T-helper 2 cell treated with Interferon-gamma antibody and Interleukin-4, amounts not matched to agents 5 μg/mL and 100 μg/mL, for 36 hours (primary cell): ENCODE results near the gene STK40.

Experiments
- DNase-seq: peaks from one replicate; pipeline ENCODE4 v3.0.0; 2021; ENCODE audit warnings: low spot score
- H3K27ac Mint-ChIP-seq: one replicate; pipeline ENCODE4 v1.8.0; 2021; ENCODE audit warnings: mild to moderate bottlenecking, mixed read lengths
- H3K27me3 Mint-ChIP-seq: one replicate; pipeline ENCODE4 v1.8.0; 2021; ENCODE audit warnings: low read depth, mixed read lengths
- H3K36me3 Mint-ChIP-seq: one replicate; pipeline ENCODE4 v1.8.0; 2021; ENCODE audit warnings: low read depth, mixed read lengths
- H3K4me1 Mint-ChIP-seq: one replicate; pipeline ENCODE4 v1.8.0; 2021; ENCODE audit warnings: low read depth, mixed read lengths
- H3K4me3 Mint-ChIP-seq: one replicate; pipeline ENCODE4 v1.8.0; 2022; ENCODE audit warnings: mild to moderate bottlenecking, moderate library complexity, mixed read lengths
- H3K9me3 Mint-ChIP-seq: one replicate; pipeline ENCODE4 v1.8.0; 2021; ENCODE audit warnings: mixed read lengths

STK40 gene

DNA sequence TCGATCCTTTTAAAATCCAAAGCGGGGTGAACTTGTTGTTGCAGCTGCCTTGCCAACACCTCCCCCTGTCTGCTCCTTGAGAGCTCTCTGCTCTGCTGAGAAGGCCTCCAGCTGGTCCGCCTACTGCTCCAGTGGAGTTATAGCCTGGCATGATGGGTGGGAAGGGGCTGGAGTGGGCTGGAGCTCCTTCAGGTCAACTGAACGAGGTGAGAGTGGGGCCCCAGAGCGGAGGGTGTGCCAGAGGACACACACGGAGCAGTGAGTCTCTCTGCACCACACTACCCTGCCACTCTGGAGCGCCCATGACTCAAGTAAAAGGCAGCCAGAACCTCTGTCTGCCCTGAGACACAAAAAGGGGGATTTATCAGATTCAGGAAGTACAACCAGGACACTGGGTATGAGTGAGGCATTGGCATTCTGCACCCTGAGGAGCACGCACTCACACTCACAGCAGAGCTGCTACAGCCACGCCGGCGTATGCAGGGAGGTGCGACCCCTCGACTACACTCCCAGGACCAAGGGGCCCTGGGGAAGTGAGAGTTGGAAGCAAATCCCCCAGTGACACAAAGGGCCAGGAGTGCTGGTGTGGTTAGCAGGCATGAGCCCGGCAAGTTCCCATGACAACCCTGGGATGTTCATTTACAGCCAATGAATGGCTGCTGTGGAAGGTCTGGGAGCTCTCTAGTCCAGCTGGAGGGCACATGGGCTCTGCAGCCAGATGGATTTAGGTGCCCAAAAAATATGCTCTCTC lies 34.3 kb downstream of the STK40 start:
- Mint-ChIP-seq H3K4me1 (peaks cover 11% of the 10 kb centered on the region), H3K27ac (no peak overlapping the region), H3K36me3 (peaks cover 41% of the 10 kb centered on the region), H3K27me3 (no peaks in the 10 kb centered on the region), H3K9me3 (no peaks in the 10 kb centered on the region), H3K4me3 (no peak overlapping the region)
- no peak for DNase-seq

DNA sequence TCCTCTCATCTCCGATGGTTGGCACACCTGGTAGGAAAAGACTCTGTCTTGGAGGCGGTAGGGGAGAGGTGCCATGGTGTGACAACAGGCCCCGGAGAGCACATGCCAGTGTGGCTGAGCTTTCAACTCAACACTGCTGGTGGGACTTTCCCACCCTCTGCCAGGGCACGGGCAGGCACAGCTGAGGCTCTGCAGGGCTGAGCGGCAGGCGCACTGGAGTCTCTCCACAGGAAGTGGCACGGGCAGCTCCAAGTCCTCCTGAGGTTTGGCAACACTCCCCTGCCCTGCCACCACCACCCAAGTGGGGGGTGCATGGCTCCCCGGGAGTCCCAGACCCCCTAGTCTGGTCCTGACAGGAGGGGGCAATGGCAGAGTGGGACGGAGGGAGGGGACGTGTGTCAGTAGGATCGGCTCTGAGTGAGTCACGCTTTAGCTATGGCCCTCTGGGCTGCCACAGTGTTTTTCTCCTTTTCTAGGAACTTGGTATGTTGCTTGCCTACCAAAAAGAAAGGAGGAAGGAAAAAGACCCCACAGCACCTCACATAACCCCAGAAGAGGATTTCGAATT lies 35.0 kb downstream of the STK40 start:
- peaks cover 11% of the 10 kb centered on the region for H3K4me1 Mint-ChIP-seq
- no peaks in the 10 kb centered on the region for H3K9me3 Mint-ChIP-seq
- H3K27ac Mint-ChIP-seq = no peak overlapping the region
- no peaks in the 10 kb centered on the region for H3K27me3 Mint-ChIP-seq
- DNase-seq = peak; percentile 12
- H3K36me3 Mint-ChIP-seq = peaks cover 38% of the 10 kb centered on the region
- peak overlapping the region; percentile 15 for H3K4me3 Mint-ChIP-seq

DNA sequence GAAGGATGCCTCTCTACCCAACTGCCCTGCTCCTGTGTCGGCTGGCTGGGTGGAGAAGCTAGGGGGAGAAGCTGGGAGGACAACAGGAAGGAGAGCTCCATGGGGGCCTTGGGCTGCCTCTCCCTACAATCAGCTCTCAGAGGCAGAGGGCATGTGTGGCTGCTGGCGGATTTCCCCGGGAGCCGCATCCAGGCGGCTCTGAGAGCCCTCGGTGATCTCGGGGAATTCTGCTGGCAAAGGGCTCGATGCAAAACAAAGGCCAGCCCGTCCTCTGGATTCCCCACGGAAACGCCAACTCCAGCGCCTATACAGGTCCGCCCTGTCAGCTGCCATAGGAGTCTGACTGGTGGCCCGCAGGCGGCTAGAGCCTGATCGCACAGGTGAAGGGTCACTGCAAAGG lies 35.9 kb downstream of the STK40 start:
- DNase-seq = no peak
- Mint-ChIP-seq H3K36me3 (peaks cover 39% of the 10 kb centered on the region), H3K27me3 (no peaks in the 10 kb centered on the region), H3K27ac (no peak overlapping the region), H3K4me3 (no peak overlapping the region), H3K4me1 (peaks cover 11% of the 10 kb centered on the region), H3K9me3 (no peaks in the 10 kb centered on the region)

DNA sequence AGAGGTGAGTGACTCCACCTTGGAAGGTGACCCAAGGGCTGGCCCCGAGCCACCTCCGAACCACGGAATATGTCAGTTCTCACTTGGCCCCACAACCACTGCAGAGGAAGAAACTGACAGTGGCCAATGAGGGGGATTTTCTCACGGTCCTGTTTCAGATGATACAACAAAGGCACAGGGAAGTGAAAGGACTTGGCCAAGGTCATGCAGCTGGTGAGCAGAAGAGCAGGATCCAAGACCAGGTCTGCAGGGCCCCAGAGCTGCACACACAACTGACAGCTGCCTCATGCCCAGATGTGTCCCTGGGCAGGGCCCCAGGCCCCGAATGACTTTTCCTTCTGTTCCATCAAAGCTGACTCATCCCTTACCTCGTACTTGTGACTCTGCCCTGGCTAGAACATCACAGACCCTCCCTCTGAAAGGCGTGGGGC lies 36.5 kb downstream of the STK40 start:
- DNase-seq = no peak
- Mint-ChIP-seq H3K27ac (no peak overlapping the region), H3K4me1 (peaks cover 11% of the 10 kb centered on the region), H3K27me3 (no peaks in the 10 kb centered on the region), H3K4me3 (no peak overlapping the region), H3K9me3 (no peaks in the 10 kb centered on the region), H3K36me3 (peaks cover 39% of the 10 kb centered on the region)

DNA sequence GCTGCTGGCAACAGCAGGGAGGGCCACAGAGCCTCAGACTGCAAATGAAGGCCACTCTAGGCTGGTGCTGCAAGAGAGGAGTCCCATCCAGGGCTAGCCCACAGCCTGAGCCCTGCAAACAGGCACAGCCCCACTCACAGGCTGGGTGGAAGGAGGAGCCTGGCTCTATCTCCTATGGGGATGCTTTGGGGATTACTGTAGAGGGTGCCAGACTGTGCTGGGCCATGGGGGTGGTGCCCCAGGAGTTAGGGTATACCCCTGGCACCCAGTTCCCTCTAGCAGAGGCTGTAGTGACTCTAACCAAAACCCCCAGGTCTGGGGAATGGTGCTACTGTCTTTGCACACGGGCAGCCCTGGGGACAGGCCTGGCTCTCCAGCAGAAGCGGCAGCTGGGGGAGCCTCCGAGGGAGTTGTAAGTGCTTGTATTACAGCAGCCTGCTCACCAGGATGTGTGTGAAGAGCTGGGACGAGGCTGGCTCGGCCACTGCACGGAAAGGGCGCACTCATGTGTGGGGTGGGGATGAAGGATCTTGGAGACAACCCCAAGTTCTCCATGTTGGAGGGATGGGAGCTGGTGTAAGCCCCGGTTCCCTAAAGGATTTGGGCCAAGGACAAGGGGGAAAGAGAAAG lies 38.9 kb downstream of the STK40 start:
- Mint-ChIP-seq H3K27ac (peak overlapping the region; percentile 10), H3K36me3 (peaks cover 31% of the 10 kb centered on the region), H3K4me1 (peaks cover 11% of the 10 kb centered on the region), H3K9me3 (no peaks in the 10 kb centered on the region), H3K4me3 (no peak overlapping the region), H3K27me3 (no peaks in the 10 kb centered on the region)
- DNase-seq = no peak

GRCh38 chr1:36345353-36345752 lies 40.4 kb downstream of the STK40 start:
- Mint-ChIP-seq H3K4me1 (peaks cover 2% of the 10 kb centered on the region), H3K36me3 (peaks cover 36% of the 10 kb centered on the region), H3K27me3 (no peaks in the 10 kb centered on the region), H3K9me3 (no peaks in the 10 kb centered on the region), H3K27ac (no peak overlapping the region), H3K4me3 (no peak overlapping the region)
- no peak for DNase-seq

- H3K36me3 Mint-ChIP-seq = peaks cover 33% of the 10 kb centered on the region
- H3K4me3 Mint-ChIP-seq = no peak overlapping the region
- no peaks in the 10 kb centered on the region for H3K27me3 Mint-ChIP-seq
- H3K9me3 Mint-ChIP-seq = no peaks in the 10 kb centered on the region
- H3K4me1 Mint-ChIP-seq = no peaks in the 10 kb centered on the region
- H3K27ac Mint-ChIP-seq = no peak overlapping the region
- DNase-seq = no peak
These were observed 41.4 kb downstream of the STK40 start for GRCh38 chr1:36344395-36344680.

GRCh38 chr1:36343651-36344394 lies 41.9 kb downstream of the STK40 start:
- no peak overlapping the region for H3K4me3 Mint-ChIP-seq
- H3K36me3 Mint-ChIP-seq = peaks cover 33% of the 10 kb centered on the region
- H3K27ac Mint-ChIP-seq = no peak overlapping the region
- H3K9me3 Mint-ChIP-seq = no peaks in the 10 kb centered on the region
- H3K27me3 Mint-ChIP-seq = no peaks in the 10 kb centered on the region
- peaks cover 3% of the 10 kb centered on the region for H3K4me1 Mint-ChIP-seq
- no peak for DNase-seq

DNA sequence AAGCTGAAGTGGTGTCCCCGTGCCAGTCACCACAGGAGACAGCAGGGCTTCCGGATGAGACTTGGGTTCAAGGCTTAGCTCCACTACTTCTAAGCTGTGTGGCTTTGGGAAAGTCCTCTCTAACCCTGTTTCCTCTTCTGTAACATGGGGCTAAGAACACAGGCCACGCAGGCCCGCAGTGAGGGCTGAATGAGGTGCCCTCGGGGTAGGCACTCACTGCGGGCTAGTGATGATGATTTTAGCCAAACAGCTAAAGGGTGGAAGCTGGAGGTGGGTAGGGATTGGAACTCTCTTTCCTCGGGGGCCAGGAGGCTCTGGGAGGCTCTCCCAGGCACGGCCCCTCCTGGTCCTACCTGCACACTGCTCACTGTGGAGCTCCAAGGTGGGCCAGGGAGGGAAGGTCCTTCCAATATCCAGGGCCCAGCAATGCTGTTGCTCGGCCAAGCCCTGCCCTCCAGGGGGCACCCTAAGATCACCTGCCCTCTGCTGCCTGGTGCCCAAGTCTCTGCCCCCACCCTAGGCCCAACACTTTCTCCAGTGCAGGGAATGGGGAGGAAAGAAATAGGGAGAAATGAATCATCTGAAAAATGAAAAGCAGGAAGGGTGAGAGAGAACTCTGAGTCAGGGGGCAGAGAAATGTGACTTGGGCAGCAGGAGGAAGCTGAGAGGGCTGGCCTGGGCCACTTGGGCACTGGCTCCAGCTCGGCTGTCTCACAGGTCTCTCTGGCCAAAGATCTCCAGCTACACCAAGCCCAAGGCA lies 43.1 kb downstream of the STK40 start:
- peaks cover 8% of the 10 kb centered on the region for H3K4me1 Mint-ChIP-seq
- peak; percentile 27 for DNase-seq
- no peaks in the 10 kb centered on the region for H3K27me3 Mint-ChIP-seq
- no peaks in the 10 kb centered on the region for H3K9me3 Mint-ChIP-seq
- H3K4me3 Mint-ChIP-seq = no peak overlapping the region
- H3K36me3 Mint-ChIP-seq = peaks cover 24% of the 10 kb centered on the region
- peak overlapping the region; percentile 20 for H3K27ac Mint-ChIP-seq

GRCh38 chr1:36341626-36342320 lies 44.0 kb downstream of the STK40 start:
- peaks cover 8% of the 10 kb centered on the region for H3K4me1 Mint-ChIP-seq

GRCh38 chr1:36339615-36340014 lies 46.1 kb downstream of the STK40 start:
- H3K4me1 Mint-ChIP-seq = peaks cover 8% of the 10 kb centered on the region
- H3K36me3 Mint-ChIP-seq = peaks cover 12% of the 10 kb centered on the region
- H3K4me3 Mint-ChIP-seq = no peak overlapping the region
- H3K27ac Mint-ChIP-seq = peak overlapping the region; percentile 53
- no peak for DNase-seq
- H3K9me3 Mint-ChIP-seq = no peaks in the 10 kb centered on the region
- no peaks in the 10 kb centered on the region for H3K27me3 Mint-ChIP-seq

More at GRCh38 chr1:36341626-36342320, 44.0 kb downstream of the STK40 start:
- Mint-ChIP-seq H3K27me3 (no peaks in the 10 kb centered on the region), H3K27ac (no peak overlapping the region), H3K4me3 (no peak overlapping the region), H3K9me3 (no peaks in the 10 kb centered on the region), H3K36me3 (peaks cover 17% of the 10 kb centered on the region)
- DNase-seq = no peak

- Mint-ChIP-seq H3K9me3 (no peaks in the 10 kb centered on the region), H3K27ac (no peak overlapping the region), H3K4me1 (peaks cover 8% of the 10 kb centered on the region), H3K4me3 (no peak overlapping the region), H3K36me3 (peaks cover 11% of the 10 kb centered on the region), H3K27me3 (no peaks in the 10 kb centered on the region)
- DNase-seq = no peak
These were observed 46.5 kb downstream of the STK40 start for GRCh38 chr1:36339215-36339614.

DNA sequence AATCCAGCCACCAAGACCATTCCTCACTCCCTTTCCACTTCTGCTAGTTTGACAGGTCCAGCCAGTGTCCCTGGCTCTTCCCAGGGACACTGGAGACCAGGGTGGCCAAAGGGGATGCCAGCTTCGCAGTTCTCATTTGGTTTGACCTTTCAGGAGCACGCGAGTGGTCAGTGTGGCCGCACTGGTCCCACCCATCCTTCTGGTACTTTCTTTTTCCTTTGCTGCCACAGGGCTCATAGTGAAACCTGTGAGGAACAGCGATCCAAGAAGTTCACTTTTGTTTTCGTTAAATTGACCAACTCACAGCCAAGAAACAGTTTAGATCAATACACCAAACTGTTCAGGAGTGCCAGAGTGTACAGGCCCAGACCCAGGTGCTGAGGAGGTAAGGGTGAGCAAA lies 47.9 kb downstream of the STK40 start:
- Mint-ChIP-seq H3K27ac (no peak overlapping the region), H3K4me3 (no peak overlapping the region), H3K4me1 (peaks cover 8% of the 10 kb centered on the region)

More for the DNA sequence above, 47.9 kb downstream of the STK40 start:
- H3K36me3 Mint-ChIP-seq = peaks cover 11% of the 10 kb centered on the region
- no peak for DNase-seq
- H3K27me3 Mint-ChIP-seq = no peaks in the 10 kb centered on the region
- H3K9me3 Mint-ChIP-seq = no peaks in the 10 kb centered on the region
